Activated T-cell treated with anti-CD3 and anti-CD28 coated beads, Interleukin-2, amount 50 U/mL, for 4 hours (primary cell): ENCODE data around the gene PROZ. TPM values are rescaled to one million over a fixed set of nuclear protein-coding genes. Genes with fewer than 3 reads are reported as not detected.

ENCODE experiments used
- ATAC-seq, 2 donors: fragments of 200-7000 bp; cut with Tn5 transposase; one replicate each; pipeline ENCODE4 v1.10.0; 2021
- DNase-seq: peaks from one replicate; pipeline ENCODE4 v3.0.0-alpha.2; 2020
- H3K27me3 Mint-ChIP-seq: one replicate; pipeline ENCODE4 v1.8.0; 2021; ENCODE audit warnings: low read depth, mixed read lengths
- H3K36me3 Mint-ChIP-seq: one replicate; pipeline ENCODE4 v1.8.0; 2022; ENCODE audit warnings: mixed read lengths; ENCODE audit not compliant: insufficient read depth
- H3K4me1 Mint-ChIP-seq: one replicate; pipeline ENCODE4 v1.8.0; 2021; ENCODE audit warnings: low read depth, mixed read lengths
- H3K4me3 Mint-ChIP-seq: one replicate; pipeline ENCODE4 v1.8.0; 2021; ENCODE audit warnings: mild to moderate bottlenecking, moderate library complexity, mixed read lengths
- H3K9me3 Mint-ChIP-seq: one replicate; pipeline ENCODE4 v1.8.0; 2021; ENCODE audit warnings: mixed read lengths
- total RNA-seq, 3 donors: library from RNA; stranded (reverse); gene quantifications; one replicate each; pipeline ENCODE4 v1.2.1, GENCODE V29; 2021

Gene PROZ
- total RNA-seq, 3 donors from 2014 or later: not detected

DNA sequence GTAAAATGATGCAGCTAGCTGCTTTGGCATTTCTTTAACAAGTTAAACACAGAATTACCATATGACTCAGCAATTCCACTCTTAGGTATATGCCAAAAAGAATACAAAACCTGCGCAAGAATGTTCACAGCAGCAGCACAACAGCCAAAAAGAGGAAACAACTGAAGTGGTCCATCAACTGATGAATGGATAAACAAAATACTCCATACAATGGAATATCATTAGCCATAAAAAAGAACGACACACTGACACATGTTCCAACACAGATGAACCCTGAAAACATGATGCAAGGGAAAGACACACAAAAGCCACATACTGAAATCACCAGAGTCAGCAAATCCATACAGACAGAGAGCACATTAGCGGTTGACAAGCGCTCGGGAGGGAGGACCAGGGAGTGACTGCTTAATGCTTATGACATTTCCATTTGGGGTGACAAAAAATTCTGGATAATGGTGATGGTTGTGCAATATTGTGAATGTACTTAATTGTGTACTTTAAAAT lies 47.0 kb downstream of the PROZ start:
- Mint-ChIP-seq H3K27me3 (no peaks in the 10 kb centered on the region), H3K4me1 (peaks cover 58% of the 10 kb centered on the region), H3K36me3 (peaks cover 21% of the 10 kb centered on the region), H3K4me3 (peak overlapping the region; percentile 91), H3K9me3 (no peaks in the 10 kb centered on the region)
- no peak for DNase-seq
- no peak for ATAC-seq

DNA sequence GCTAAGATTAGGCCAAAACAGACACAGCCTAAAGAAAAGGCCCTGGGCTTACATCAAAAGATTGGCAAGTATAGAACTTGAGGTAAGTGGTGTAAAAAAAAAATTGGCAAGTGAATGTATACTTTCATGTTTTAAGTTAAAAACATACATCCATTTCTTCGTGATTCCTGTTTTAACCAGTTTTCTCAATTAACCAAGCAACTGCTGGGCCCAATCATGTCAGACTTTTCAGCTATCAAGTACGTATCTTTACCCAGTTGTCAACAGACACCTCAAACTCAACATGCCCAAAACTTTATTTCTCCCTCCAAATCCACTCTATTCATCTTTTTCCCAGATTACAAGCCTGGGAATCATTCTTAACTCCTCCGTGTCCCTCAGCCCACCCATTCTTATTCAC lies 49.0 kb downstream of the PROZ start:
- Mint-ChIP-seq H3K4me3 (peak overlapping the region; percentile 91), H3K4me1 (peaks cover 68% of the 10 kb centered on the region), H3K27me3 (no peaks in the 10 kb centered on the region), H3K9me3 (no peaks in the 10 kb centered on the region), H3K36me3 (peaks cover 27% of the 10 kb centered on the region)
- no peak for ATAC-seq
- DNase-seq: no peak

DNA sequence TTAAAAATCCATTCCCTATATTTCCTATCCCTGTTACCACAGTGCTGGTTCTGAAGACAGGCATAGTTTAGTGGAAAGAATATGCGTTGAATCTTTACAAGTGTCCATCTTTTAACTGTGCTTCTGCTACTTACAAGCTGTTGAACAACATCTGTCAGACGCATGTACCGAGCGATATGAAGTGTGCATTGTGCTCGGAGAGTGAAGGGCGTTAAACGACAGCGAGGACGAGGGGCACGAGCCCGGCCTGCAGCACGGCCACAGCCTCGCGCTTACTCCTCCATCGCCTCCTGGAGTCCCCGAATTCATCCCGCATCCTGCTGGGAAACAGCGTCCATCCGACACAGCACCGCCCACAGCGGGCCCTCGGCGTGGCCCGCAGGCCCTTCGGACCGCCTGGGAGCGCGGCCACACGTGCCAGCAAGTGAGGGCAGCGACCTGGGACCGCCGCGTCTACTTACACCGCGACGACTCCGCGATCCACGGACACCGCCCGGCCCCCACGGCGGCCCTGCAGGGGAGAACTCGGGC lies 49.5 kb downstream of the PROZ start:
- DNase-seq (no peak), ATAC-seq (peak; percentile 1 to 4)
- no peaks in the 10 kb centered on the region for H3K27me3 Mint-ChIP-seq
- H3K9me3 Mint-ChIP-seq: no peaks in the 10 kb centered on the region
- peak overlapping the region; percentile 91 for H3K4me3 Mint-ChIP-seq
- H3K36me3 Mint-ChIP-seq: peaks cover 25% of the 10 kb centered on the region
- H3K4me1 Mint-ChIP-seq: peaks cover 68% of the 10 kb centered on the region

DNA sequence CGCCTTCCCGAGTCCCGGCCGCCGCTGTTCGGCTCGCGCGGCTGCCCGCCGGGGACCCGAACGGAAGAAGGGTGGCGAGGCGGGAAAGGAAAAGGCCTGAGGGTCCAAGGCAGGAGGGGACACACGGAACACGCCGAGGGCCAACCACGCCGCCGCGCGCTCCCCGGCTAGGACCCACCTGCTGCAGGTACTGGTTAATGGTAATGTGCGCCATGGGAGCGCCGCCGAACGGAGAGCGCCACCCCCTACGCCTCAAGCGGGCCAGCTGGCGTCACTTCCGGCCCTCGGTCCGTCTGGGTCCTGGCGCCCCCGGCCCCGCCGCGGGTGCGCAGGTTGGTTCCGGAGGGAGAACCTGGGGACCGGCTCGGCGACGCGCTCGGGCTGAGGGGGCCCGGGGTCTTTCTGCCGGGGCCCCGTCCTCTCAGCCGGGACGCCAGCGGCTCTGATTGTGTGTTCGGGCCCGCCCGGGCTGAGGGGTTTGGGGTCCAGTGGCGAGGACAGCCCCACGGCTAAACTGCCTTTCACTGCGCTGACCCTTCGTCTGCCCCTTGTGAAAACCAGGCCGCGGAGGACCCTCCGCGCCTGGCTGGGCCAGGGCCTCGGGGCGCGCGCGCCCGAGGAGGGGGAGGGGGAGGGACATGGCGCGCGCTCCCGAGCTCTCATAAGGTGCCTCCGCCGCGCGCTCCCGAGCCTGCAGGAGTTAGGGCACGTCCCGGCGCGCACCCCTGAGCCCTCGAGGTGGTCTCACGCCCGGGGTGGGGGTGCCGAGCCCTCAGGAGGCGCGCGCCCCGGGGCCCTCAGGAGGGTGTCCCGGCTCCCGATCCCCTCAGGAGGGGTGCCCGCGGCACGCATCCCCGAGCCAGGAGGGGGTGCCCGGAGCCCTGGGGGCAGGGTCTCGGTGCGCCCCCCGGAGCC lies 50.2 kb downstream of the PROZ start, which contains the start of gene PCID2:
PCID2 (minus strand) TSS at position 249 of the 915 bp plus-strand sequence; CDS start at position 214, 35 bp downstream.
- Mint-ChIP-seq H3K36me3 (peaks cover 29% of the 10 kb centered on the region), H3K27me3 (no peaks in the 10 kb centered on the region), H3K4me1 (peaks cover 61% of the 10 kb centered on the region), H3K9me3 (no peaks in the 10 kb centered on the region), H3K4me3 (peak within 1 kb of the TSS; percentile 91)
- DNase-seq (peak; percentile 89), ATAC-seq (peak; percentile 71)

DNA sequence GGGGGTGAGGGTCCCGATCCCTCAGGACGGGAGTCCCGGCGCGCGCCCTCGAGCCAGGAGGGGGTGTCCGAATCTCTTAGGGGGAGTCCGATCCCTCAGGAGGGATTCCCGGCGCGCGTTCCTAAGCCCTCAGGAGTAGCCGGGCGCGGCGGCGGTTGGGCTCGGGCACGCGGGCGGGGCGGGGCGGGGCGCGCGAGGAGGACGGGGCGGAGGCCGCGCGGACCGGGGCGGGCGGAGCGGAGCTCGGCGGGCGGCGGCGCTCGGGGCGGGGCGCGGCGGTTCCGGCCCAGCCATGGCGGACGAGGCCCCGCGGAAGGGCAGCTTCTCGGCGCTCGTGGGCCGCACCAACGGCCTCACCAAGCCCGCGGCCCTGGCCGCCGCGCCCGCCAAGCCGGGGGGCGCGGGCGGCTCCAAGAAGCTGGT lies 50.9 kb downstream of the PROZ start, which contains the start of gene CUL4A:
CUL4A (plus strand) TSS at position 278 of the 423 bp plus-strand sequence; CDS start at position 293, 15 bp downstream.
- Mint-ChIP-seq H3K27me3 (no peaks in the 10 kb centered on the region), H3K4me1 (peaks cover 55% of the 10 kb centered on the region), H3K36me3 (peaks cover 32% of the 10 kb centered on the region), H3K4me3 (peak within 1 kb of the TSS; percentile 91), H3K9me3 (no peaks in the 10 kb centered on the region)
- ATAC-seq (peak; percentile 69 to 72), DNase-seq (peak; percentile 63)

DNA sequence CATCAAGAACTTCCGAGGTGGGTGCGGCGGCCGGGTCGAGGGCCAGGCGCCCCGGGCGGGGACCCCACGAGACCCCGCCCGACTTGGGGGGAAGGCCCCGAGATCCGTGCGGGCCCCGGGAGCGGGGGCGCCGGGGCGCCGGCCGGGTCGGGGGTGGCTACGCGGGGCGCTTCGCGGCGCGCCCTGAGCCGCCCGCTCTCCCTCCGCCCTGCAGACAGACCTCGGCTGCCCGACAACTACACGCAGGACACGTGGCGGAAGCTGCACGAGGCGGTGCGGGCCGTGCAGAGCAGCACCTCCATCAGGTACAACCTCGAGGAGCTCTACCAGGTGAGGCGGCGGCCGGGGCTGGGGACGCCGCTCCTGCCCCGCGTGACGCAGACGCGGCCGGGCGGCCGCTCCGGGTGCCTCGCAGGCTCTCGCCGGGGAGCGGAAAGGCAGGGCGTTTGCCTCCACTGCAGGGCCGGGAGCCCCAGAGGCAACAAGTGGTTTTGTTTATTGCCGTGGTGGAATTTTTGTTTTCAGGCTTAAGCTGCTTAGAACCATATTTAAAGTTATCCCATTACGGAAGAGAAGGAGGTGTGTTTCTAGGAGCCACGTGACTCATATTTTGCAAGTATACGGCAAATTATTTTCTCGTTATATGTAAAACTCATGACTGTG lies 51.4 kb downstream of the PROZ start:
- Mint-ChIP-seq H3K9me3 (no peaks in the 10 kb centered on the region), H3K36me3 (peaks cover 32% of the 10 kb centered on the region), H3K4me3 (peak overlapping the region; percentile 83), H3K27me3 (no peaks in the 10 kb centered on the region), H3K4me1 (peaks cover 54% of the 10 kb centered on the region)
- peak; percentile 46 to 49 for ATAC-seq
- DNase-seq: peak; percentile 64

DNA sequence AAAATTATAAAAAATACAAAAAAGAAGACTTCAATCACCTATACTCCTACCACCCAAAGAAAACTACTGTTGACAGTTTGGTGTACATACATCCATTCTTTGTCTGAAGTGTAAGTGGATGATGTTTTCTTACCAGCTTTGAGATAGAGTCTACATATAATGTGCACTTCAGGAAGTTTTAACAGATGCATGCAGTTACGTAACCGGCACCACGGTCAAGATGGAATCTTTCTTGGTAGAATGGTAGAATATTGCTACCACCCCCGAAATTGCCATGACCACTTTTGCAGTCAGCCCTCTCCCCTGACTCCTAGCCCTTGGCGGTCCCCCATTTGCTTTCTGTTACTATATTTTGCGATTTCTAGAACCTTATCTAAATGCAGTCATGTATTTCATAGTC lies 52.4 kb downstream of the PROZ start:
- no peak for DNase-seq
- ATAC-seq: no peak
- H3K36me3 Mint-ChIP-seq: peaks cover 27% of the 10 kb centered on the region
- peaks cover 45% of the 10 kb centered on the region for H3K4me1 Mint-ChIP-seq
- no peaks in the 10 kb centered on the region for H3K9me3 Mint-ChIP-seq
- H3K27me3 Mint-ChIP-seq: no peaks in the 10 kb centered on the region
- peak overlapping the region; percentile 83 for H3K4me3 Mint-ChIP-seq

DNA sequence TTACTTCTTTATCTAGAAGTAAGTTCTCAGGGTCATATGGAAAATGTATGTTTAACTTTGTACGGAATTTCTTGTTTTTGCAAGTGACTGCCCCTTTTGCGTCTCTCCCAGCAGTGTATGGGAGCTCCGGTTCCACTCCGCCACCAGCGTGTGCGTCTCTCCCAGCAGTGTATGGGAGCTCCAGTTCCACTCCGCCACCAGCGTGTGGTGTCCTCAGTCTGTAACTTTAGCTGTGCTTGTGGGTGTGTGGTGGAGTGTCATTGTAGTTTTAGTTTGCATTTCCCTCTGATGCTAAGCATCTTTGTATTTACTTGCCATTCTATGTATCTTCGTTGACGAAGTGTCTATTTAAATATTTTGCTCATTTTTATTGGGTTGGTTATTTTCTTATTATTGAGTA lies 53.3 kb downstream of the PROZ start:
- H3K9me3 Mint-ChIP-seq: no peaks in the 10 kb centered on the region
- peaks cover 24% of the 10 kb centered on the region for H3K36me3 Mint-ChIP-seq
- ATAC-seq (no peak), DNase-seq (no peak)
- H3K4me3 Mint-ChIP-seq: peak overlapping the region; percentile 83
- H3K4me1 Mint-ChIP-seq: peaks cover 35% of the 10 kb centered on the region
- H3K27me3 Mint-ChIP-seq: no peaks in the 10 kb centered on the region

DNA sequence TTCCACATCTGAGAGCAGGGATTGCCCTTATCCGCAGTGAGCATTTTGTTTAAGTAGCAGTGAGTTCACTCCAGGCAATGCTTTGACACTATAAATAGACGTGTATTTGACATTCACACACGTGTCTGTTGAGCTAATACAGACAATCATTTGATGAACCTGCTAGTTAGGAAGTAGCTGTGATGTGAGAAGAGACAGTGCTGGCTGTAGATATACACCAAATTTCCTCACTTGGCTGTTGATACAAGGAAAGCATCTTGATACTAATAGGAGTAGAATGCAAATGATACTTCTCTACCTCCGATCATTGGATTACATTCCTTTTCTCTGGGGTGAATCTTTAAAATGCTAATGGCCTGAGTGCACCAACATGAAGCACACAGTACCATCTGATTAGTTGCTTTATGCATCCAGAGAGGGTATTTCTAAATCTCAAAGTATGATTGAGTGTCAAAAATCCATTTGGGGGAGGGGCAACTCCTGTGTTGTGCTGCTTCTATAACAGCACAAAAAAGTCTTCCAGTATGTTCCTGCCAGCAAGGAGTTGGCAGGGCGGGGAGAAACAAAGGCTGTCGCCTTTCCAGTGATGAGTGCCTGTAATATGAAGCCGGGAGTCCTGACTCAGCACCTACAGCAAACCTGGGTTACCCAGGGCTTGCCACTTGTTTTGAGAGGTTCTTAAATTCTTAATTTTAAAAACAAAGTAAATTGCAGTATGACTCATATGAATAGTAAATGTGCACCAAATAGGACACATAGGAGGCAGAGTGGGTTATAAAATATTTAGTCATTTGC lies 58.0 kb downstream of the PROZ start:
- Mint-ChIP-seq H3K27me3 (no peaks in the 10 kb centered on the region), H3K4me3 (no peak overlapping the region), H3K36me3 (peaks cover 29% of the 10 kb centered on the region), H3K9me3 (no peaks in the 10 kb centered on the region), H3K4me1 (peaks cover 26% of the 10 kb centered on the region)
- ATAC-seq (peak; percentile 31 to 36), DNase-seq (no peak)

DNA sequence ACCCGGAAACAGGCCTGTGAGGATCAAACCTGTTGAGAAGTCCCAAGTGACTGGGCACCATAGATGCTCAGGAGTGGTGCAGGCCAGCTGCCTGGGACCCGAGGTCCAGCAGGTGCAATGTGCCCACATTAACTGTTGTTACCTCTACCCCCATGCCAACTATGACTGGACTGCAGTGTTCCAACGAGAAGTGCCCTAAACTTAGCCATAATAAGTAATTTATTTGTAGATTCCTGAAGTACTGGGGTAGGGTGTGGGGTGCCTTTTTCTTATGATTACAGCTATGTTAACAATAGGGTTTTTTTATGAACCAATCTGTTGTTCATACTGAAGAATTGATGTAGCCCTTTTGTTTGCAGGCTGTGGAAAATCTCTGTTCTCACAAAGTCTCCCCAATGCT lies 60.1 kb downstream of the PROZ start:
- no peak overlapping the region for H3K4me3 Mint-ChIP-seq
- ATAC-seq: no peak

DNA sequence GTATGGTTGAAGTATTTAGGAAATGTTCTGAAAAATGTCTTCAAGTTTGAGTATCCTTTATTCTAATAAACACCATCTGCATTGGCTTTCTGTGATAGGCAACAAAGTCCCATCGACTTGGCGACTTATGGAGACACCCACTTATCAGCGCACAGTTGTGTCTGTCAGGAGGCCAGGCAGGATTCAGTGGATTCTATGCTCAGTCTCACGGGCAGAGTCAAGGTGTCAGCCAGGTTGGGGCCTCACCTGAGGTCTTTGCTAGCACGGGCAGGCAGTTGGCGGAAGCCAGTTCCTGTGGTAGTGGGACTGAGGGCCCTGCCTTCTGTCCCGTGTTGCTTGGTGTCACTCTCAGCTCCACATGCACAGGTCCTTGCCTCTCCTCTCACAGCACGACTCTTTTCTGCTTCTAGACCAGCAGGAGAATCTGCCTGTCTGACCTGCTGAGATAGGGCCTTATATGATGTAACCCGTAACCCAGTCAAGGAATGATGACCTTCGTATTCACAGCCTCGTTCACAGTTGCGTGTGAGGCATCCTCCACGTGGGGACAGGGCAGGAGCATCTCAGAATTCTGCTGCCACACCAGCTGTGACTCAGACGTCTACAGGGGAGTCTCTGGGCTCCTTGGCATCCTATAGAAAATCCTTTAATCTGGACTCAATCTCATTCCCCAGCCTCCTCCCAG lies 61.0 kb downstream of the PROZ start:
- peaks cover 18% of the 10 kb centered on the region for H3K4me1 Mint-ChIP-seq
- no peak for ATAC-seq
- peaks cover 33% of the 10 kb centered on the region for H3K36me3 Mint-ChIP-seq
- H3K9me3 Mint-ChIP-seq: no peaks in the 10 kb centered on the region
- no peak overlapping the region for H3K4me3 Mint-ChIP-seq
- H3K27me3 Mint-ChIP-seq: no peaks in the 10 kb centered on the region
- DNase-seq: no peak

More for the DNA sequence above, 60.1 kb downstream of the PROZ start:
- peaks cover 18% of the 10 kb centered on the region for H3K4me1 Mint-ChIP-seq
- H3K36me3 Mint-ChIP-seq: peaks cover 32% of the 10 kb centered on the region
- no peaks in the 10 kb centered on the region for H3K9me3 Mint-ChIP-seq
- no peaks in the 10 kb centered on the region for H3K27me3 Mint-ChIP-seq
- DNase-seq: no peak

DNA sequence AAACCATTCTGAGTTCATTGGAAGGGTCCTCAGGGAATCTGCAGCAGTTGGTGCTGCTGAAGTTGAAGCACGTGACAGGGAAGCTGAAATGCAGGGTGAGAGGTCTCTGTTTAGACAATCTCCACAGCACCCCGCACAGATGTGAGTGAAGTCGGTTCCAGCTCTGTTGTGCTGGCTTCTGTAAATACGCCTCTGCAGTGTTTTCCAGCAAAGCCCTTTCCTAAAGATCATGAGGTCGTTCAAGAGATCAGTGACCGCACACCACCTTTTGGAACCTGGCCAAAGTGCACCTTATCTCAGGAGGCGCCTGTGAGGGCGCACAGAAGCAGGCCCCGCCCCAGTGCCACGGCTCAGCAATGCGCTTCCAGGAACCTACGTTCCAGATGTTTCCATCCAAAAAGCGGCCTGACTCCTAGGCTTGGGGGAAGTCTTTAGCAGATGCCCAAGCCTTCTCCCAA lies 61.7 kb downstream of the PROZ start:
- no peaks in the 10 kb centered on the region for H3K9me3 Mint-ChIP-seq
- ATAC-seq: no peak
- DNase-seq: no peak

DNA sequence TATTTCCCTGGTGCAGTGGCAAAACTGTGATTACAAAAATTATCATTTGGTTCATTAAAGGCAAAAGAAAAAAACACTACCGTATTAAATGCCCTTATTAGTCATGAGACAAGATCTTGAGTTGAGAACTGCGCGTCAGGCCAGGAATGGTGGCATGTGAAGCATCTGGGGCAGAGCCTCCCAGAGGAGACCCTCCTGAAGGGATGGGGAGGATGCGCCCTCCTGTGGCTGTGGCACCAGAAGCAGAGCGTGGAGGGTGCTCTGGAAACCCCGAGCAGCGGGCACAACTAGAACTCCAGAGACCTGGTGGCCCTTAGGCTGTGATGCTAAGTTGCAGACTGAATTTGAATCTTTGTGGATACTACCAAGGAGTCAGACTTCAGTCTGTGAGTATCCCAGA lies 62.4 kb downstream of the PROZ start:
- peaks cover 40% of the 10 kb centered on the region for H3K36me3 Mint-ChIP-seq
- H3K9me3 Mint-ChIP-seq: no peaks in the 10 kb centered on the region
- DNase-seq (peak; percentile 14), ATAC-seq (peak in 1 of 2 donors; percentile 36)
- no peak overlapping the region for H3K4me3 Mint-ChIP-seq
- peaks cover 18% of the 10 kb centered on the region for H3K4me1 Mint-ChIP-seq
- no peaks in the 10 kb centered on the region for H3K27me3 Mint-ChIP-seq

More for the DNA sequence above, 61.7 kb downstream of the PROZ start:
- H3K4me1 Mint-ChIP-seq: peaks cover 18% of the 10 kb centered on the region
- H3K4me3 Mint-ChIP-seq: no peak overlapping the region
- H3K27me3 Mint-ChIP-seq: no peaks in the 10 kb centered on the region
- peaks cover 40% of the 10 kb centered on the region for H3K36me3 Mint-ChIP-seq
